ENCODE measurements around the gene ANXA3.

Gene ANXA3

GRCh38 chr4:78612398-78613178 is 61.0 kb downstream of the ANXA3 start:
- DNase-seq (ENCODE audit: low spot score): peak; percentile 56

DNA sequence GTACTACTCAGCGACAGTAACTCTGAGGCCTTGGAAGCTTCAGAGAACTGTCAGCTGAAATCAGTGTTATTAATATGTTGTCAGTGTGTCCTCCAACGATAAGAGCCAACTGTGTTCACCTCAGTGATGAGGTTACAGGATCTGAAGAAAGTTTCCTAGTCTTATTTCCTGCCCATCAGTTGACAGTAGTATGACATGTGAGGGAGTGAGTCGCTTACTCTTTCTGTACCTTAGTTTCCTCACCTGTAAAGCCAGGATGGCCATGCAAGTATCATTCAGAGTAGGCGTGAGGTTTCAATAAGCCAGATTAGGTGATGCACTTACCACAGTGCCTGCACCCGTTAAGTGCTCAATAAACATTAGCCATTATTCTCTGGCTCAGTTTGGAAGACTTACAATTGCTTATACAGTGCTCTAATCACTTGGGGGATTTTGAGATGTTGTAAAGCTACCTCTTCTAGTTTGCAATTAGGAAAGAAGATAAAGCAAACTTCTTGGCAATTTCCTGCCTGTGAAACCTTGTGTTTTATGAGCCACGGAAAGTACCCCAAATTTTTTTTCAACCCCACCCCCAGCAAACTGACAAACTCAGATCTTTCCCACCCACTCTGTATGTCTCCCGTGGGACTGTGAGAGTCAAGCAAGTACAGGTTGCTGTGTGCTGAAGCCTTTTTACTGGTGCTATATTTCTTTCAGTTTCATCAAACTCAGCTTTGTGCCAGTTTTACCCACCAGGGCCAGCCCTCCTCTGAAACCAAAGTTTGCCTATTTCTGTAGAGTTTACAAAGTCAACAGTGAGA is 62.2 kb downstream of the ANXA3 start:
- no peak for DNase-seq (ENCODE audit: low spot score)

GRCh38 chr4:78616046-78616498 is 64.5 kb downstream of the ANXA3 start:
- DNase-seq (ENCODE audit: low spot score): no peak

- DNase-seq (ENCODE audit: low spot score): no peak
Measured at GRCh38 chr4:78618436-78618835, 66.9 kb downstream of the ANXA3 start.

DNA sequence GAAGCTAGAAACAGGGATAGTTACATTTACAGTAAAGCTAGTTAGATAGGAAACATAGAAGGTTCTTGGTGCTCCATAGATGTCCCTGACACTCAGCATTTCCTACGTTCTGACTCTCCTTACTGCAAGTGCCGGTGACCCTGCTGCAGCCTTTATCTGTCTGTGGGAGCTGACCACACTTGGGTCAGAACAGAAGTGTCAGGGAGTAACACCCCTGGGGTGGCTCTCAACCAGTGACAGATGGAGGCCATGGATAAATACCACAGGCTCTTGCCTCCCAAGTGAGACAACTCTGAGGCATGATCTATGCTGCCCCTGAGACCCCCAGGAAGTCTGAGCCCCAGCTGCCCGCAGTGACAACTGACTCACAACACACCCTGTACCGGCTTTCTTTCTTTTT is 69.8 kb downstream of the ANXA3 start:
- DNase-seq (ENCODE audit: low spot score): no peak

GRCh38 chr4:78622253-78622979 is 70.8 kb downstream of the ANXA3 start:
- DNase-seq (ENCODE audit: low spot score): no peak

- peak; percentile 14 for DNase-seq (ENCODE audit: low spot score)
Measured at GRCh38 chr4:78624048-78624447, 72.5 kb downstream of the ANXA3 start.

DNA sequence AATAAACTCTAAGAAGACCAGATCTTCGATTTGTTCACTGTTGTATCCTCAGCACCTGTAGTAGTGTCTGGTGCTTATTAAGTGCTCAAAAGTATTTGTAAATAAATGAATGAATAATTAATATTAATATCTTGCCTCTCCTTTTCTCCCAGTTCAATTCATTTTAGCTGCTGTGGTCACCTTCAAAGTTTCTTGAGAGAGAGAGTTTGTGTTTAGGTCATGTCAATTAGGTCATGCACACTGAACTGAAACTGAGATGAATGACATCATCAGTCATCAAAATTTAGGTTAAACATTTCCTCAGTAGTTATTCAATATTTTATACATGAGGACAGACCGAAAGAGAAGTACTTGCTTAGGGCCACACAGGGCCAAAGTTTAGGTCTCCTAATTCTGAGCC is 73.5 kb downstream of the ANXA3 start:
- no peak for DNase-seq (ENCODE audit: low spot score)

GRCh38 chr4:78627046-78627965 is 75.7 kb downstream of the ANXA3 start:
- DNase-seq (ENCODE audit: low spot score): no peak

DNA sequence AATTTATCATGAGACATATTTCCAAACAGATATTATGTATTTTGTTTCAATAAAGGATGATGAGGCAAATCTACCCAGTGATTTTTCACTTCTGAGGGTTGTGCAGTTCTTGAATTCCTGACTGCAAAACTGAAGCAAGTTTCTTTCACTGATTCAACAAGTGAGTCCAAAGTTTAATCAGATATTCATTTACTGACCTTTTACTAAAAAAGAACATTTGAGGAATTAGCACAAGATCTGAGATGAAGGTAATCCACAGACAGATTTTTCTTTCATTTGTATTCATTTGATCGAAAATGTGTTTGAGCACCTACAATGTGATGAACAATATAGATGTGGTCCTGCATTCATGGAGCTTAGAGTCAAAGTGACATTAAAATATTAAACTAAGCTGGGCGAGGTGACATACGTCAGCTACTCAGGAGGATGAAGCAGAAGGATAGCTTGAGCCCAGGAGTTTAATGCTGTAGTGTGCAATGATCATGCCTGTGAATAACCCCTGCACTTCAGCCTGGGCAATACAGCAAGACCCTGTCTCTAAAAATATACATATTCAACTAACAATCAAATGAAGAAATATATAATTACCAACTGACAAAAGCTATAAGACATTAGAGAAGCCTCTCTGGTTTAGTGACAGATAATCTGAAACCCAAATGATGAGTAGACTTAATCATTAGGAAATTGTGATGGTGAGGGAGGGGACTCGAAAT is 76.6 kb downstream of the ANXA3 start:
- DNase-seq (ENCODE audit: low spot score): no peak

DNA sequence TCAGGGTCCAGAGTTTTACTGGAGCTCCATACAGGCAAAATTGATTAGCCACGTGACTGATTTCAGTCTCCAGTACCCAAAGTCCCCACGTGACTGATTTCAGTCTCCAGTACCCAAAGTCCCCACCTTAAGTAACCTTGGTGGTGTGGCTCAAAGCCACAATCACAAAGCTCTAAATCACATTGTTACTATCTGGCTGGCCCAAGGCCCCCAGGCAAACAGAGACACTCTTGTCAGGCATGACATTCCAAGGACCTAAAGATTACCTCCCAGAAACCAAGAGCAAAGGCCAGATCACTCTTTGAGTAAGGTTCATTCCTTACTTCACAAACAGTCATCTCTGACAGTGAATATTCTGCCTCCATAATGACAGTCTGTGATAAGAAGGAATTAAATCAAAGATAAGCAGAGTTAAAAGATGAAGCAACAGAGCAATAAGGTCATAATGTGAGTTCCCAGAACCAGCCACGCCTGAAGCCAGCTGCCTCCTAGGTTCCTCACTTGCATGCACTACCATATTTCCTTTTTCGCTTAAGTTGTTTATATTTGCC is 78.5 kb downstream of the ANXA3 start:
- DNase-seq (ENCODE audit: low spot score): no peak

GRCh38 chr4:78630615-78631014 is 79.0 kb downstream of the ANXA3 start:
- DNase-seq (ENCODE audit: low spot score): no peak

DNA sequence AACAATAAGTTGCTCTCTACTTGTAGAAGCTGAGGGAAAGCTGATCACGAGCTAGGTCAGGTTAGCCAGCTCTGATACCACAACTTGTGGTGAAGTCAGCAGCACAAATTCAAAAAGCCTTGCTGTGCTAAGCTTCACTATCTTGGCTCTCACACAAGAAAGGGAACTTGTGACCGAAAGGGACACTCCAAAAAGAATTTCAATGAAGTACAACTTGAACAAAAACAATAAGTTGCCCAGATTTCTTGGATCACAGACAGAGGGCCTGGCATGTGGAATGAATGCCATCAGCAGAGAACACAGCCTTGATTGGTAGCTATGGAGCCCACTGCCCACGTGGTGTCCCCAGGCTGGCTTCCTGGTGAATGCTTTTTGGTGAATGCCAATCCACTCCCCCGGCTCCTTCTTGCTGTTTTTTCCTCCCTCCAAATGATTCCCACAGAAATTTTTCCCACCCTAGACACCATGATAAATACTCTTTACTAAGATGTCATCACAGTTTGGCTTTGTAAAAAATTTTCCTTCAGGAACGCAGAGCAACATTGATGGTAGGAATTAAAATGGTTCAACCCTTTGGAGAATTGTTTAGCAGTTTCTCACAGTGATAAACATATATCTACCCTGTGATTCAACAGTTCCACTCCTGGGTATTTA is 82.6 kb downstream of the ANXA3 start:
- no peak for DNase-seq (ENCODE audit: low spot score)

DNA sequence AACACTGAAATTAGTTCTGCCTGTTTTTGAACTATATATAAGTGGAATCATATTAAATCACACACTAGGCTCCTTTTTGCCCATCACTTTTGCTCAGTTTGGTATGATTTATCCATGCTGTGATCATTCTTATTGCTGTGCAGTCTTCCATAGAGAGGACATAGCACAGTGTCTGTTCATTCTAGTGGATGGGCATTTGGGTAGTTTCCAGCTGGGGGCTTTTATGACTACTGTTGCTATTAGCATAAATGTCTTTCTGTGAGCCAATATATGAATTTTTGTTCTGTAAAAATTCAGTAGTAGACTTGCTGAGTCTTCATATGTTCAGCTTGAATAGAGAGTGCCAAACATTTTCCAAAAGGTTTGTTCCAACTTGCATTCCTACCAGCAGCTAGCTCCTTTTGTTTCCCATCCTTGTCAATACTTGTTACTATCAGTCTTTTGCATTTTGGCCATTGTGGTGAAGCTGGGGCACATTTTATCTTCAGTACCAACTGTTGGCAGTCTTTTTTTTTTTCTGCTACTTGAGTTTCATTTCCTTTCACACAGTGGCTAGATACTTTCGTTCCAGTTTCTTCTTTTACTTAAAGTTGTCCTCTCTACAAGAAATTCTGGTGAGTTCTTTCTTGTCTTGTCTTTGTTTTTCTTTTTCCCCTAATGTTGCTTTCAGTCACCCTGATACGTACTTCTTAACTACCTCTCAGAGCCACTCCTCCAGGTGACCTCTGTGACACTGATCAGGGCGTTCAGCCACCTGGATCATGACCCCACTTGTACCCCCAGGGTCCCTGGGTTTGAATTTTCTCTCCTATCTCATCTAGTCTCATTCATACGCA is 87.0 kb downstream of the ANXA3 start:
- DNase-seq (ENCODE audit: low spot score): no peak

GRCh38 chr4:78640714-78641113 is 89.1 kb downstream of the ANXA3 start:
- no peak for DNase-seq (ENCODE audit: low spot score)

DNA sequence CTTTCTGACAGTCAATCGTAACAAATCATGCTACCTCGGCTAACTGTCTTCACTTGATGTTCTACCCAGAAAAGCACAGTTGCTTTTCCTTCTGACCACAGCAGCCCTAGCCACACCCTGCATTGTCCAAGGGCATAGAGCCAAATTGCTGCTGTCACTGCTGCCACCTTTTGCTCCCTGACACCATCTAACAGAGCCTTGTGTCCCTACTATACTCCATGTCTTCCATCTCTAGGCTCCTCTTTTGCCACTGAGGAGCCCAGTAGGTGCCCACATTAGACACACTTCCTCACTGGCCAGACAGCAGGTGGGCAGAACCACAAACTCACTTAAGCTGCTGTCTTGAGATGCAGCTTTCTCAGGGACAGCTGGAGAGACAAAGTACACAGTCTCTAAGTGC is 91.4 kb downstream of the ANXA3 start:
- no peak for DNase-seq (ENCODE audit: low spot score)

DNA sequence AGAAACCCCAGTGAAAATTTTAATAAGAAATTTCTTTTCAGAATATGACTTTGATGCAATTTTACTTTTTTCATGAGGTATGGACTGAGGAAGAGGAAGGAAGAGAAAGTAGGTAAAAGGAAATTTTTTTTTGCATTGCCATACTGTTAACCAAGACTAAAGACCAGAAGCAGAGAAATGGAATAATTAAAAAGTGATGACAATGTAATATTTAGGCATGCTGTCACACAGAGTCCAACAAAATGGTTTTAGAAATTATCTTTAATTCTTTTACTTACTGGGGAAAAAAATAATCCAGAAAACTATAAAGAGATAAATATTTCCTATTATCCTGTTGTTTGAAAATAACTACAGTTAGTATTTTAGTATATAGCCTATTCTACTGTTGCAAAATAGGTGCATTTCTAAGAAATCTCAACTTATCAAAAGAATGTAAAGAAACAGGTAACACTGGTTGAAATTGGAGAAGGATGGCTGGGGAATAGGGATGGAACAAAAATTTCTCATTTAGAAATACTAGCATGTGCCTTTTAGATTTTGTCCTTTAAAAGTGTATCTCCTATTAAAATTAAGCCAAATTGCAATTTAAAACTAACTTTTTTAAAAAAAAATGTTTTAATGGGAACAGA is 92.6 kb downstream of the ANXA3 start:
- DNase-seq (ENCODE audit: low spot score): no peak

GRCh38 chr4:78644744-78645330 is 93.3 kb downstream of the ANXA3 start:
- peak; percentile 82 for DNase-seq (ENCODE audit: low spot score)

Data from RKO (cell line).